GM23338 (cell line): Measurements from ENCODE around the gene RBM33. TPM values are rescaled to one million over a fixed set of nuclear protein-coding genes. Genes with fewer than 3 reads are reported as not detected.

ENCODE experiments used
- ATAC-seq: fragments of 200-7000 bp; cut with Tn5 transposase; 3 replicates; pipeline ENCODE4 v1.9.1; 2020
- DNase-seq: peaks from one replicate; pipeline ENCODE4 v3.0.0-alpha.2; 2015; ENCODE audit warnings: low spot score
- H2AFZ ChIP-seq: fragments of 200-600 bp; sonication (generic); 2 replicates; pipeline ENCODE4 v1.8.0; 2016; ENCODE audit warnings: antibody characterized with exemption, mild to moderate bottlenecking, moderate library complexity
- H3F3A ChIP-seq: fragments of 200-600 bp; sonication (generic); replicated peaks from 2 replicates; pipeline ENCODE4 v1.8.0; 2017; ENCODE audit warnings: antibody characterized with exemption, mixed run types, low read depth
- H3K27ac ChIP-seq: fragments of 200-600 bp; sonication (generic); 2 replicates; pipeline ENCODE4 v1.6.1; 2016; ENCODE audit warnings: low read depth
- H3K27me3 ChIP-seq: fragments of 200-600 bp; sonication (generic); 2 replicates; pipeline ENCODE4 v1.8.0; 2016; ENCODE audit warnings: mild to moderate bottlenecking, mixed run types, moderate library complexity; ENCODE audit not compliant: insufficient read depth
- H3K36me3 ChIP-seq: fragments of 200-600 bp; sonication (generic); 2 replicates; pipeline ENCODE4 v1.8.0; 2016; ENCODE audit warnings: mild to moderate bottlenecking; ENCODE audit not compliant: insufficient read depth
- H3K4me1 ChIP-seq: fragments of 200-600 bp; sonication (generic); 2 replicates; pipeline ENCODE4 v1.8.0; 2016; ENCODE audit warnings: mild to moderate bottlenecking, moderate library complexity; ENCODE audit not compliant: insufficient read depth
- H3K4me2 ChIP-seq: fragments of 200-600 bp; sonication (generic); 2 replicates; pipeline ENCODE4 v1.7.1; 2017; ENCODE audit warnings: mixed run types
- H3K4me3 ChIP-seq: fragments of 200-600 bp; sonication (generic); 2 replicates; pipeline ENCODE4 v1.6.1; 2016; ENCODE audit warnings: mixed run types
- H3K79me2 ChIP-seq: fragments of 200-600 bp; sonication (generic); replicated peaks from 2 replicates; pipeline ENCODE4 v1.8.0; 2017; ENCODE audit warnings: mild to moderate bottlenecking; ENCODE audit not compliant: insufficient read depth
- H3K9me2 ChIP-seq: fragments of 200-600 bp; sonication (generic); 2 replicates; pipeline ENCODE4 v1.8.0; 2017; ENCODE audit not compliant: insufficient read depth
- H4K20me1 ChIP-seq: fragments of 200-600 bp; sonication (generic); replicated peaks from 2 replicates; pipeline ENCODE4 v1.8.0; 2017; ENCODE audit warnings: mild to moderate bottlenecking; ENCODE audit not compliant: insufficient read depth
- H3K27ac Mint-ChIP-seq: 2 replicates; pipeline ENCODE4 v1.8.0; 2020; ENCODE audit warnings: inconsistent platforms, mild to moderate bottlenecking, moderate library complexity, mixed read lengths
- H3K27me3 Mint-ChIP-seq: 3 replicates; pipeline ENCODE4 v1.8.0; 2022; ENCODE audit warnings: low read depth, mild to moderate bottlenecking, moderate library complexity, mixed read lengths, inconsistent platforms; ENCODE audit not compliant: insufficient read depth, poor library complexity
- H3K36me3 Mint-ChIP-seq: 3 replicates; pipeline ENCODE4 v1.8.0; 2021; ENCODE audit warnings: low read depth, mild to moderate bottlenecking, inconsistent platforms, moderate library complexity, mixed read lengths
- H3K4me1 Mint-ChIP-seq: 3 replicates; pipeline ENCODE4 v1.8.0; 2020; ENCODE audit warnings: mild to moderate bottlenecking, inconsistent platforms, mixed read lengths
- H3K4me3 Mint-ChIP-seq: 3 replicates; pipeline ENCODE4 v1.8.0; 2021; ENCODE audit warnings: moderate library complexity, mild to moderate bottlenecking, inconsistent platforms, mixed read lengths
- H3K9me3 Mint-ChIP-seq: 3 replicates; pipeline ENCODE4 v1.8.0; 2020; ENCODE audit warnings: moderate library complexity, mild to moderate bottlenecking, inconsistent platforms, mixed read lengths
- CREB1 ChIP-seq: fragments of 250-450 bp; sonication (Bioruptor Pico); IDR thresholded peaks from 2 replicates; pipeline ENCODE4 v1.5.0; 2020; ENCODE audit warnings: low read depth, mild to moderate bottlenecking, moderate library complexity
- CTCF ChIP-seq, 2 experiments: fragments of 200-600 bp in 1 of 2; sonication (generic) in 1 of 2; conservative IDR thresholded peaks; 2 replicates each; pipeline versions ENCODE4 v1.5.1 to v1.6.1; 2016 to 2017; ENCODE audit warnings: antibody characterized with exemption in 2 of 2, low read depth in 2 of 2, mild to moderate bottlenecking in 2 of 2, moderate library complexity in 1 of 2
- ETS1 ChIP-seq: IDR thresholded peaks from 2 replicates; pipeline ENCODE4 v1.6.1; 2016; ENCODE audit warnings: antibody characterized with exemption
- EZH2 ChIP-seq: fragments of 200-600 bp; sonication (generic); IDR thresholded peaks from one replicate; pipeline ENCODE4 v1.8.0; 2017; ENCODE audit warnings: antibody characterized with exemption, mild to moderate bottlenecking, low read depth; ENCODE audit not compliant: unreplicated experiment
- EZH2phosphoT487 ChIP-seq: fragments of 200-600 bp; sonication (generic); IDR thresholded peaks from one replicate; pipeline ENCODE4 v1.8.1; 2018; ENCODE audit warnings: antibody characterized with exemption; ENCODE audit not compliant: unreplicated experiment
- JUNB ChIP-seq: IDR thresholded peaks from one replicate; pipeline ENCODE4 v1.6.1; 2016; ENCODE audit warnings: antibody characterized with exemption; ENCODE audit not compliant: unreplicated experiment
- NANOG ChIP-seq: IDR thresholded peaks from 2 replicates; pipeline ENCODE4 v1.6.1; 2016; ENCODE audit warnings: antibody characterized with exemption, borderline replicate concordance
- POLR2AphosphoS5 ChIP-seq: IDR thresholded peaks from 2 replicates; pipeline ENCODE4 v1.6.1; 2016; ENCODE audit warnings: antibody characterized with exemption, low read depth
- STAT1 ChIP-seq: IDR thresholded peaks from one replicate; pipeline ENCODE4 v1.6.1; 2016; ENCODE audit warnings: antibody characterized with exemption; ENCODE audit not compliant: unreplicated experiment
- ZNF114 ChIP-seq: fragments of 250-450 bp; sonication (Bioruptor Pico); IDR thresholded peaks from 2 replicates; pipeline ENCODE4 v1.5.0; 2020; ENCODE audit warnings: mild to moderate bottlenecking, moderate library complexity
- ZNF331 ChIP-seq: fragments of 250-450 bp; sonication (Bioruptor Pico); IDR thresholded peaks from 2 replicates; pipeline ENCODE4 v1.5.0; 2020; ENCODE audit warnings: low read depth, mild to moderate bottlenecking, moderate library complexity
- ZNF462 ChIP-seq: fragments of 250-450 bp; sonication (Bioruptor Pico); IDR thresholded peaks from 2 replicates; pipeline ENCODE4 v1.5.0; 2020; ENCODE audit warnings: mild to moderate bottlenecking, moderate library complexity
- polyA plus RNA-seq: library from polyadenylated mRNA; unstranded; fragments of >200 nt; fragmentation: Nextera tagmentation; extraction: Ambion mirVana; gene quantifications from 2 replicates; pipeline ENCODE4 v1.2.1, GENCODE V29; 2016
- total RNA-seq: library from RNA; depleted of rRNA; stranded (reverse); fragments of >200 nt; shearing (Covaris generic); gene quantifications from 2 replicates; pipeline ENCODE4 v1.2.3, GENCODE V29; 2014
- TF ChIP-seq, protein P1 (sequence below): IDR thresholded peaks from one replicate; pipeline ENCODE4 v1.6.1; 2018; ENCODE audit warnings: antibody characterized with exemption; ENCODE audit not compliant: unreplicated experiment

Gene RBM33
- total and polyA plus RNA-seq, 2 experiments from 2014 or later = 47.7 to 94.7 TPM

DNA sequence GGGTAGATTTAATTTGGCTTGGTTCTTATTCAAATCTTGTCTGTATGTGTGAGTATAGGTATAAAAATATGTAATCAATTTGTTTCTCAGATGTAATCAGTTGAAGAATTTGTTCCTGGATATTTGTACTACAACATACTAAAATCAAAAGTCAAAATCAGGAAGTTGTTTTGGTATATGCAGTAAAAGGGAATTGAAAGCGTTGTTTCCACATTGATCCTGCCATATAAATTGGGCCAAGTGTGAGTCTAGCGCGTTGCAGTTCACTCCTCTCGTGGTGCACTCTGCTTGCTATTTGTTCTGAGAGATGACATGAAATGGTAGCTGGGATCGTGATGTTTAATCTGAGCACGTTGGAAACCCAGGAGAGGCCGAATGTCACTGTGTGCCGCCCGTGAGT lies 111.9 kb downstream of the RBM33 start:
- H3K9me3 Mint-ChIP-seq = peaks cover 8% of the 10 kb centered on the region; the same call in 2 of the 3 replicates
- H3K4me3 ChIP-seq = no peak overlapping the region
- TF ChIP-seq, protein P1, sequence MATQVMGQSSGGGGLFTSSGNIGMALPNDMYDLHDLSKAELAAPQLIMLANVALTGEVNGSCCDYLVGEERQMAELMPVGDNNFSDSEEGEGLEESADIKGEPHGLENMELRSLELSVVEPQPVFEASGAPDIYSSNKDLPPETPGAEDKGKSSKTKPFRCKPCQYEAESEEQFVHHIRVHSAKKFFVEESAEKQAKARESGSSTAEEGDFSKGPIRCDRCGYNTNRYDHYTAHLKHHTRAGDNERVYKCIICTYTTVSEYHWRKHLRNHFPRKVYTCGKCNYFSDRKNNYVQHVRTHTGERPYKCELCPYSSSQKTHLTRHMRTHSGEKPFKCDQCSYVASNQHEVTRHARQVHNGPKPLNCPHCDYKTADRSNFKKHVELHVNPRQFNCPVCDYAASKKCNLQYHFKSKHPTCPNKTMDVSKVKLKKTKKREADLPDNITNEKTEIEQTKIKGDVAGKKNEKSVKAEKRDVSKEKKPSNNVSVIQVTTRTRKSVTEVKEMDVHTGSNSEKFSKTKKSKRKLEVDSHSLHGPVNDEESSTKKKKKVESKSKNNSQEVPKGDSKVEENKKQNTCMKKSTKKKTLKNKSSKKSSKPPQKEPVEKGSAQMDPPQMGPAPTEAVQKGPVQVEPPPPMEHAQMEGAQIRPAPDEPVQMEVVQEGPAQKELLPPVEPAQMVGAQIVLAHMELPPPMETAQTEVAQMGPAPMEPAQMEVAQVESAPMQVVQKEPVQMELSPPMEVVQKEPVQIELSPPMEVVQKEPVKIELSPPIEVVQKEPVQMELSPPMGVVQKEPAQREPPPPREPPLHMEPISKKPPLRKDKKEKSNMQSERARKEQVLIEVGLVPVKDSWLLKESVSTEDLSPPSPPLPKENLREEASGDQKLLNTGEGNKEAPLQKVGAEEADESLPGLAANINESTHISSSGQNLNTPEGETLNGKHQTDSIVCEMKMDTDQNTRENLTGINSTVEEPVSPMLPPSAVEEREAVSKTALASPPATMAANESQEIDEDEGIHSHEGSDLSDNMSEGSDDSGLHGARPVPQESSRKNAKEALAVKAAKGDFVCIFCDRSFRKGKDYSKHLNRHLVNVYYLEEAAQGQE = no peak
- TF ChIP-seq EZH2phosphoT487 (no peak), JUNB (no peak), ZNF114 (CRISPR knock-in tag) (no peak), ZNF462 (CRISPR knock-in tag) (no peak), CREB1 (CRISPR knock-in tag) (no peak), NANOG (no peak), CTCF (conservative IDR thresholded peaks at IDR 0.05; ENCODE audit: low read depth in 2 of 2) (no peak), EZH2 (no peak), POLR2AphosphoS5 (no peak), STAT1 (no peak), ZNF331 (CRISPR knock-in tag) (no peak), ETS1 (no peak)
- no peaks in the 10 kb centered on the region for H3K9me2 ChIP-seq
- H3K4me2 ChIP-seq = no peak overlapping the region
- H3K36me3 Mint-ChIP-seq = peaks cover 36% of the 10 kb centered on the region
- no peak overlapping the region for H3K27ac Mint-ChIP-seq
- no peak overlapping the region for H3K4me3 Mint-ChIP-seq
- peaks cover 38% of the 10 kb centered on the region for H3K4me1 Mint-ChIP-seq
- no peak for ATAC-seq
- H2AFZ ChIP-seq = no peak overlapping the region
- peaks cover 40% of the 10 kb centered on the region for H4K20me1 ChIP-seq
- peaks cover 4% of the 10 kb centered on the region; the same call in 1 of the 2 replicates for H3K36me3 ChIP-seq
- no peaks in the 10 kb centered on the region for H3K27me3 Mint-ChIP-seq
- H3K4me1 ChIP-seq = peaks cover 12% of the 10 kb centered on the region
- H3K79me2 ChIP-seq = peaks cover 98% of the 10 kb centered on the region
- no peak overlapping the region for H3K27ac ChIP-seq
- no peaks in the 10 kb centered on the region for H3K27me3 ChIP-seq
- no peak for DNase-seq
- no peaks in the 10 kb centered on the region for H3F3A ChIP-seq
